WI38 (cell line): Measurements from ENCODE around the gene DACH1.

ENCODE experiments used
- H3K4me3 ChIP-seq: 2 replicates; pipeline ENCODE4 v1.5.1; 2011; ENCODE audit warnings: low read depth, mild to moderate bottlenecking, control low read depth, low read length
- CTCF ChIP-seq: IDR thresholded peaks from 2 replicates; pipeline ENCODE4 v1.5.1; 2012; ENCODE audit warnings: low read depth, mild to moderate bottlenecking, control low read depth, low read length

The DACH1 gene

GRCh38 chr13:71799324-71799723 lies 67.7 kb downstream of the DACH1 start:
- no peak for TF ChIP-seq CTCF
- H3K4me3 ChIP-seq: no peak overlapping the region

GRCh38 chr13:71798707-71799106 lies 68.3 kb downstream of the DACH1 start:
- no peak for TF ChIP-seq CTCF
- no peak overlapping the region for H3K4me3 ChIP-seq

- H3K4me3 ChIP-seq: no peak overlapping the region
- no peak for TF ChIP-seq CTCF
Measured at GRCh38 chr13:71797517-71797916, 69.5 kb downstream of the DACH1 start.

- TF ChIP-seq CTCF: no peak
- no peak overlapping the region for H3K4me3 ChIP-seq
Measured at GRCh38 chr13:71789693-71790329, 77.2 kb downstream of the DACH1 start.

GRCh38 chr13:71789037-71789436 lies 78.0 kb downstream of the DACH1 start:
- H3K4me3 ChIP-seq: no peak overlapping the region
- TF ChIP-seq CTCF: no peak

- no peak overlapping the region for H3K4me3 ChIP-seq
- no peak for TF ChIP-seq CTCF
Measured at GRCh38 chr13:71787414-71787813, 79.6 kb downstream of the DACH1 start.

GRCh38 chr13:71786875-71787274 lies 80.1 kb downstream of the DACH1 start:
- no peak overlapping the region for H3K4me3 ChIP-seq
- TF ChIP-seq CTCF: no peak
